Fibroblast of skin of abdomen (primary cell): ENCODE data around the gene SGSM1.
"Not testable (repeated sequence)": the region's sequence is repeated elsewhere in the genome, so short reads cannot be mapped to it uniquely, and the experiment has no call there.

Experiments
- DNase-seq: peaks from one replicate; pipeline ENCODE4 v3.0.0-alpha.2; 2013

SGSM1 gene

GRCh38 chr22:24809331-24809730 is 3.3 kb downstream of the SGSM1 start:
- DNase-seq = no peak

- no peak for DNase-seq
These were observed 4.2 kb downstream of the SGSM1 start for GRCh38 chr22:24810043-24810749.

GRCh38 chr22:24812950-24813775 is 7.2 kb downstream of the SGSM1 start:
- DNase-seq = no peak

- no peak for DNase-seq
These were observed 8.1 kb downstream of the SGSM1 start for GRCh38 chr22:24813861-24814770.

GRCh38 chr22:24816806-24817205 is 10.8 kb downstream of the SGSM1 start:
- no peak for DNase-seq

GRCh38 chr22:24819487-24819886 is 13.5 kb downstream of the SGSM1 start:
- DNase-seq = no peak

- no peak for DNase-seq
These were observed 14.0 kb downstream of the SGSM1 start for GRCh38 chr22:24819911-24820461.

GRCh38 chr22:24822471-24822870 is 16.5 kb downstream of the SGSM1 start:
- DNase-seq = no peak

GRCh38 chr22:24823787-24824186 is 17.8 kb downstream of the SGSM1 start:
- no peak for DNase-seq

- DNase-seq = no peak
These were observed 18.2 kb downstream of the SGSM1 start for GRCh38 chr22:24824250-24824649.

GRCh38 chr22:24824915-24825314 is 18.9 kb downstream of the SGSM1 start:
- no peak for DNase-seq

GRCh38 chr22:24826710-24827285 is 20.8 kb downstream of the SGSM1 start:
- no peak for DNase-seq

GRCh38 chr22:24827296-24827695 is 21.3 kb downstream of the SGSM1 start:
- DNase-seq = no peak

- DNase-seq = no peak
These were observed 24.4 kb downstream of the SGSM1 start for GRCh38 chr22:24830205-24830979.

- DNase-seq = no peak
These were observed 25.7 kb downstream of the SGSM1 start for GRCh38 chr22:24831687-24832086.

GRCh38 chr22:24833881-24834495 is 28.0 kb downstream of the SGSM1 start:
- DNase-seq = no peak

- DNase-seq = no peak
These were observed 29.0 kb downstream of the SGSM1 start for GRCh38 chr22:24834845-24835570.

- no peak for DNase-seq
These were observed 30.3 kb downstream of the SGSM1 start for GRCh38 chr22:24836282-24836681.

- DNase-seq = not testable (repeated sequence)
These were observed 31.5 kb downstream of the SGSM1 start for GRCh38 chr22:24837517-24837916.

GRCh38 chr22:24841261-24841660 is 35.2 kb downstream of the SGSM1 start:
- DNase-seq = no peak
